NCI-H510A treated with DMSO at 0.1 percent for 48 hours (cell line): ENCODE measurements around the gene HPSE2.

ENCODE experiments used
- DNase-seq: peaks from one replicate; lab custom pipeline; 2025; lab: John Stamatoyannopoulos, UW

The HPSE2 gene

GRCh38 chr10:98489561-98490481, 745.8 kb downstream of the HPSE2 start:
- no peak for DNase-seq

- DNase-seq: no peak
Observed at GRCh38 chr10:98488669-98489430, 746.8 kb downstream of the HPSE2 start.

GRCh38 chr10:98487649-98488048, 748.0 kb downstream of the HPSE2 start:
- DNase-seq: no peak

GRCh38 chr10:98486421-98486820, 749.2 kb downstream of the HPSE2 start:
- no peak for DNase-seq

GRCh38 chr10:98485959-98486358, 749.7 kb downstream of the HPSE2 start:
- no peak for DNase-seq

GRCh38 chr10:98483658-98484057, 752.0 kb downstream of the HPSE2 start:
- DNase-seq: no peak

- no peak for DNase-seq
Observed at GRCh38 chr10:98482096-98482495, 753.6 kb downstream of the HPSE2 start.

- no peak for DNase-seq
Observed at GRCh38 chr10:98481404-98481945, 754.2 kb downstream of the HPSE2 start.

DNA sequence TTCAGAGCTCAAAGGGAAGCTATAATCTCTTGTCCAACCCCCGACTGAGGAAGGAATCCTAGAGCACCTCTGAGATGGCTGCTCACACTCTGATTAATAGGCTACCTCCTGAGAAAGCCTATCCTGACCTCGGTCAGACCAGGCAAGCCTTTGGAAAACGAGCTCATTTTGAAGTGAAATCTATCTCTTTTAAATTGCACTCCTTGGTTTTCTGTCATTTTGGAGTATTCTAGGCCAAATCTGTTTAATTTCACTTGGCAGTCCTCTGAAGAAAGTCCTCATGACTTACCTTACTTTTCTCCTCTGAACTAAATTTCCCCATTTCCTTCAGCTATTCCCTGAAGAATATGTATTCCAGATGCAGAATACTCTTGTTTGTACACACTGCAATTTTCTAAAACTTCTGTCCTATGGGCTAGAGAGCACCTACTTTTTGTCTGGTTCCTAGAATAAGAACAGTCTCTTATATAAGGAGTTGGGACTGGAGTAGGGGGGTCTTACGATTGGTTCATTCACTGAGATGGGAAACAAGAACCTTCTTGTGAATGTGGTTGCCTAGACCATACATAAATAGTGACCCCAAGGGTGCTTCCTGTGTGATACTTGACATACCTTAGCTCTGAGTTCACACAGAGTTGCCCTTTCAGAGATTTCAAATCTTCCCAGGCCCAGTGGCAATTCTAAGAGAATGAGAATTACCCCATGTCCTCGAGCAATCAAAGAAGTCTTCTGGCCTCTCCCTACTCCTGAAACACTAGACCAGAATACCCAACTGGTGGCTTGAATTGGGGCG, 757.0 kb downstream of the HPSE2 start:
- no peak for DNase-seq

GRCh38 chr10:98477861-98478260, 757.8 kb downstream of the HPSE2 start:
- no peak for DNase-seq

GRCh38 chr10:98474628-98475027, 761.0 kb downstream of the HPSE2 start:
- no peak for DNase-seq

GRCh38 chr10:98472196-98472595, 763.5 kb downstream of the HPSE2 start:
- DNase-seq: no peak

DNA sequence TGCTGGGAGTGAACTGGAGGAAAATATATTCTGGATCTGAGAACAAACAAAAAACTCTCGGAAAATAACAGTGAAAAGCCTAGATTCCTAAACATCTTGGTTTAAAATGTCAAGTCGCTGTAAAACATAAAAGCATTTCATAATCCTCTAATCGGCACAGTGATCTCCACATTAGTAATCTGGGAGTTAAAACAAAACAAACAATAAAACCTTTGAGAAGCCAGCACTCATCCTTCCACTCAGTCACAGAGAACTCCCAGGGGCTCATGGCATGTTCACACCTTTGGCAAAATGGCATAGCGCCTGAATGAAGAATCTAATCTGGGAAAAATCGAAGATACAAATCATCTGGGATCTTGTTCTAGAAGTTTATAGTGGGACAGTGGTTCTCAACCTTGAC, 764.8 kb downstream of the HPSE2 start:
- DNase-seq: no peak

- DNase-seq: no peak
Observed at GRCh38 chr10:98469001-98469931, 766.4 kb downstream of the HPSE2 start.

DNA sequence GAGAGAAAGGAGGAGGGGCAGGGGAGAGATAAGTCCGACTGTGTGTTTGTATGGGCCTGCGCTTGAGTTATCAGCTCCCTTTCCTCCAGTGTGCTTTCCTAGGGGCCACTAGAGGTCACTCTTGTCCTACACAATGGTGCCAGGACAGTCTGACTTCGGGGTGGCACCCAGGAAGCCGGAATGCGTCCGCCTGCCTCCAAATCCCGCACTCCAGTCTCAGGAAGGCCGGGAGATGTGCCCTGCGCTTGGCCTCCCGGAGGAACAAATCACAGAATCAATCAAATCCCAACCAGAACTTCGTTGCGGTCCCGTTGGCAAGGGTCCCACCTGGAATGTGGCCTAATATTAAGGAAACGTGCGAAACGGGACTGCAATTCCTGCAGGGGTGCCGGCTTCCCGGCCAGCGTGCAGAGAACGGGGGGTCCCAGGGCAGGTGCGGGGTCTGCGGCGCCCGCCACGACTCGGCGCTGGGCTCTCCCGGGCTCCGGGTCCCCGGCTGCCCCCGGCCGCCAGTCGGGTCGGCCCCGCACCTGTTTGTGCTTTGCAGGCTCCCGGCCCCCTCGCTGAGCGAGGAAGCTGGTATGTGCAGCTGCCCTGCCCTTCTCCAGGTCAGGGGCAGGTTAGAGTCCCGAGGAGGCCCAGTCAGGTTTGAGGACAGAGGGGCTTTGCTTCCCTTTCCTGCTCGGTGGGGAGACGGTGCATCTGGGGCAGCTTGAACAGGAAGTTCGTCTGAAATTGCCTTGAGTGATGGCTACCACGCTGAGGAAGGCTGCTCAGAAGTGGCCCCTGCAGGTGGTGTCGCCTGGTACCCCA, 767.9 kb downstream of the HPSE2 start:
- peak; percentile 92 for DNase-seq

- DNase-seq: no peak
Observed at GRCh38 chr10:98466861-98467505, 768.7 kb downstream of the HPSE2 start.

DNA sequence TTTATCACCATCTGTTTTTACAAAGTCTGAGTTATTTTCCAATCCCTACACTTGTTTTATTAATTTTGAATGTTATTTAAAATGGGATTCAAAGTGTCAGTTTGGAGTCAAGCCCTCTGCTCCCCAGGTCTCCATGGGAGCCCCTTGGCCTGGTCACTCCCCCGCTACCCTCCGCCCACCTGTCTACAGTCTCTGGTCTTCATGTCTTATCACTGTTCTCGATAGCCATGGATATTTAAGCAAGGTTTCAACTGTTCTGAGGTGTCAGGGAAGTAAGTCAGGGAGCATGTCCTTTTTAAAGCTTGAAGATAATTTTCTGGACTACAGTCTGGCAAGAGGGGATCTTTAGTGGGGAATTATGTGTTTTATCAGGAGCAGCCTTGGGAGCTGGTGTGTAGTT, 769.8 kb downstream of the HPSE2 start:
- no peak for DNase-seq

DNA sequence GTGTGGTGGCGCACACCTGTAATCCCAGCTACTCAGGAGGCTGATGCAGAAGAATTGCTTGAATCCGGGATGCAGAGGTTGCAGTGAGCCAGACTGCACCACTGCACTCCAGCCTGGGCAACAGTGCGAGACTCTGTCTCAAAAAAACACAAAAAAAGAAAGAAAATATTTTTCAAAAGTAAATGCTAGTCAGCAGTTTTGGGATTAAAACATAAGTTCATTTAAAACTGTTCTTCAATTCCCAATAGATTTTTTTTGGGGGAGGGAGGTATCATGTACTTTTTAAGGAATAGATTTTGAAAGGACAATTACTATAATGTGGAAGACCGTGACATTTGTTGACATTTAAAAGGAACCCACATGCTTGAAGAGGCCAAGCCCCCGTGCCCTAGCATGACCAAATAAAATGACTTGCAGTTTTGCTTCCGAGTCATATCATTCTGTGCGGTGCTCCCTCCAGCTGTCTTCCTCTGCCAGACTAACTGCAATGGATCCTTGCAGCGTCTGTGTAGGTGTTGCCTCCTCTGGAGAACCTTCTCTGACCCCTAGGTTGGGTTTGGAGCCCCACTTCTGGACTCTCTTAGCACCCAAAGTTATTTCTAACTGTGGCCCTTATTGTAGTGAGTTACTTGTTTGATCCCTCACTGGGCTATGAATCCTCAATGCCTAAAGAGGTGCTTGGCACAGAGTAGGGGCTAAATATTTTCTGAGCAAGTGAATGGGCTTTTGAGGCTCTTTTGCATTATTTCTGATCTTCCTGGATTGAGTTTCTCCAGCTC, 771.5 kb downstream of the HPSE2 start:
- no peak for DNase-seq

- no peak for DNase-seq
Observed at GRCh38 chr10:98463016-98463415, 772.6 kb downstream of the HPSE2 start.
